Upper lobe of right lung (tissue), 1 donor: ENCODE data around the gene CAB39L. TPM values are rescaled to one million over a fixed set of nuclear protein-coding genes. Genes with fewer than 3 reads are reported as not detected.

Experiments
- ATAC-seq: fragments of 200-7000 bp; cut with Tn5 transposase; one replicate; pipeline ENCODE4 v1.9.1; 2020; ENCODE audit warnings: mild to moderate bottlenecking, moderate library complexity
- DNase-seq: peaks from one replicate; pipeline ENCODE4 v3.0.0-alpha.2; 2020
- H3K27ac ChIP-seq: fragments of 200-600 bp; one replicate; pipeline ENCODE4 v1.8.0; 2022
- H3K27me3 ChIP-seq: fragments of 200-600 bp; one replicate; pipeline ENCODE4 v1.8.0; 2022; ENCODE audit warnings: mild to moderate bottlenecking
- H3K36me3 ChIP-seq: fragments of 200-600 bp; one replicate; pipeline ENCODE4 v1.8.0; 2022
- H3K4me1 ChIP-seq: fragments of 200-600 bp; one replicate; pipeline ENCODE4 v1.8.0; 2022
- H3K4me3 ChIP-seq: fragments of 200-600 bp; one replicate; pipeline ENCODE4 v1.8.0; 2022; ENCODE audit warnings: mild to moderate bottlenecking
- H3K9me3 ChIP-seq: fragments of 200-600 bp; one replicate; pipeline ENCODE4 v1.8.0; 2022
- intact Hi-C: fragments of 100-400 bp; cut with DNase I; formaldehyde crosslinking; loops from one replicate; pipeline ENCODE4 v1.11.0; 2022
- total RNA-seq: library from RNA; stranded (reverse); fragmentation: NEBNext Ultra II Directional; extraction: Animal tissue kit (Norgen Biotek cat#: 25700); gene quantifications from one replicate; pipeline ENCODE4 v1.2.1, GENCODE V29; 2021
- TF ChIP-seq, protein P1 (sequence below): fragments of 200-600 bp; IDR thresholded peaks from one replicate; pipeline ENCODE4 v1.8.0; 2022; ENCODE audit warnings: antibody characterized with exemption
- donor health status: DM: no; HTN: yes; CAD: no; lungs with severe emphysema.

Gene CAB39L
- total RNA-seq, 1 donor from 2014 or later = 18.0 TPM

GRCh38 chr13:49259586-49259985 lies 184.3 kb downstream of the CAB39L start:
- intact Hi-C loops = no loop called here
- peaks cover 62% of the 10 kb centered on the region for H3K36me3 ChIP-seq
- ATAC-seq (no peak), DNase-seq (no peak)
- H3K4me1 ChIP-seq = no peaks in the 10 kb centered on the region
- TF ChIP-seq, protein P1, sequence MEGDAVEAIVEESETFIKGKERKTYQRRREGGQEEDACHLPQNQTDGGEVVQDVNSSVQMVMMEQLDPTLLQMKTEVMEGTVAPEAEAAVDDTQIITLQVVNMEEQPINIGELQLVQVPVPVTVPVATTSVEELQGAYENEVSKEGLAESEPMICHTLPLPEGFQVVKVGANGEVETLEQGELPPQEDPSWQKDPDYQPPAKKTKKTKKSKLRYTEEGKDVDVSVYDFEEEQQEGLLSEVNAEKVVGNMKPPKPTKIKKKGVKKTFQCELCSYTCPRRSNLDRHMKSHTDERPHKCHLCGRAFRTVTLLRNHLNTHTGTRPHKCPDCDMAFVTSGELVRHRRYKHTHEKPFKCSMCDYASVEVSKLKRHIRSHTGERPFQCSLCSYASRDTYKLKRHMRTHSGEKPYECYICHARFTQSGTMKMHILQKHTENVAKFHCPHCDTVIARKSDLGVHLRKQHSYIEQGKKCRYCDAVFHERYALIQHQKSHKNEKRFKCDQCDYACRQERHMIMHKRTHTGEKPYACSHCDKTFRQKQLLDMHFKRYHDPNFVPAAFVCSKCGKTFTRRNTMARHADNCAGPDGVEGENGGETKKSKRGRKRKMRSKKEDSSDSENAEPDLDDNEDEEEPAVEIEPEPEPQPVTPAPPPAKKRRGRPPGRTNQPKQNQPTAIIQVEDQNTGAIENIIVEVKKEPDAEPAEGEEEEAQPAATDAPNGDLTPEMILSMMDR = no peak
- H3K27ac ChIP-seq = no peak overlapping the region
- H3K27me3 ChIP-seq = no peaks in the 10 kb centered on the region
- no peak overlapping the region for H3K4me3 ChIP-seq
- no peaks in the 10 kb centered on the region for H3K9me3 ChIP-seq

Other genes starting within 250 kb of the CAB39L start
- not detected for gene MLNR, start 223.7 kb downstream of the CAB39L start, total RNA-seq
- 13.8 TPM for gene CDADC1, start 196.1 kb downstream of the CAB39L start, total RNA-seq
- gene SETDB2, start 210 bp upstream of the CAB39L start, total RNA-seq = 18.1 TPM
- gene PHF11, start 51.9 kb upstream of the CAB39L start, total RNA-seq = 57.7 TPM
- gene RCBTB1, start 141.5 kb upstream of the CAB39L start, total RNA-seq = 24.7 TPM
- 4.4 TPM for gene ARL11, start 184.4 kb upstream of the CAB39L start, total RNA-seq
- 48.0 TPM for gene EBPL, start 247.4 kb upstream of the CAB39L start, total RNA-seq